HG02884 (cell line): Measurements from ENCODE around the gene RPL13A.

Source experiments
- ATAC-seq: cut with Tn5 transposase; IDR thresholded peaks from one replicate; pipeline ENCODE4 v1.9.1; 2021; ENCODE audit warnings: mild to moderate bottlenecking, moderate library complexity; ENCODE audit not compliant: unreplicated experiment

Gene RPL13A

GRCh38 chr19:49502866-49503581 is 15.6 kb downstream of the RPL13A start:
- ATAC-seq, result no peak

DNA sequence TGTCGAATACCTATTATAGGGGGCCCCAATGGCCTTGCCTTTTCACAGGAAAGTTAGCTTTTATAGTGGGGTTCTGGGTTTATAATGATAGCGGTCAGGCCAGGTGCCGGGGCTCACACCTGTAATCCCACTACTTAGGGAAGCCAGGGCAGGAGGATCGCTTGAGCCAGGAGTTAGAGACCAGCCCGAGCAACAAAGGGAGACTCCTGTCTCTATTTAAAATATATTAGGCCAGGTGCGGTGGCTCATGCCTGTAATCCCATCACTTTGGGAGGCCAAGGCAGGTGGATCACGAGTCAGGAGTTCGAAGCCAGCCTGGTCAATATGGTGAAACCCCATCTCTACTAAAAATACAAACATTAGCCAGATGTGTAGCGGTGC is 16.2 kb downstream of the RPL13A start:
- ATAC-seq, result no peak

DNA sequence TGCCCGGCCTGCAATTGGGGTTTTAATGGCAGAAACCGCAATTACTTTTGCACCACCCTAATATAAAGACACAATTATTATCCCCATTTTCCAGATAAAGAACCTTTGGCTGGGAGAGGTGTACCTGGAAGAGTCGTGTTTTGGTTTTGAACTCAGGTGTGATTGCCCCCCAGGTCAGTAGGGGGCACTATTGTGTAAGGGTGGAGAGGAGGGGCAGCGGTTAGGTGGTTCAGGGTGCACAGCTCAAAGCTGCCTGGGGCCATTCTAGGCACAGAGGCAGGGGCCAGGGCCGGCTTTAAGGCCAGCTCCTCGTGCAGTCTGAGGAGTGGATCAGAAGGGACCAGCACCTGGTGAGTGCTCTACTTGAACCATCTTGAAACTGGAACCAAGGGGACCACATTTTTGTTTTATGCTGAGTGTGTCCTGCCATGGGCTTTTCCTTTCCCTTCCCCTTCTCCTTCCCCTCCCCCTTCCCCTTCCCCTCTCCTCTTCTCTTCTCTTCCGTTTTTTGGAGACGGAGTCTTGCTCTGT is 19.2 kb downstream of the RPL13A start:
- ATAC-seq, result no peak

- ATAC-seq, result no peak
Measured at GRCh38 chr19:49507803-49508494, 20.5 kb downstream of the RPL13A start.

GRCh38 chr19:49512970-49513745 is 25.8 kb downstream of the RPL13A start:
- ATAC-seq, result no peak

- ATAC-seq, result no peak
Measured at GRCh38 chr19:49513746-49514118, 26.3 kb downstream of the RPL13A start.

GRCh38 chr19:49514151-49514550 is 26.7 kb downstream of the RPL13A start:
- ATAC-seq, result no peak

GRCh38 chr19:49515767-49516166 is 28.4 kb downstream of the RPL13A start:
- ATAC-seq, result no peak

- ATAC-seq, result no peak
Measured at GRCh38 chr19:49518033-49518432, 30.6 kb downstream of the RPL13A start.

GRCh38 chr19:49520705-49521319 is 33.4 kb downstream of the RPL13A start:
- no peak for ATAC-seq

- ATAC-seq, result no peak
Measured at GRCh38 chr19:49524812-49525455, 37.5 kb downstream of the RPL13A start.

GRCh38 chr19:49528211-49528771 is 40.9 kb downstream of the RPL13A start:
- ATAC-seq, result no peak

- no peak for ATAC-seq
Measured at GRCh38 chr19:49530708-49531107, 43.3 kb downstream of the RPL13A start.

DNA sequence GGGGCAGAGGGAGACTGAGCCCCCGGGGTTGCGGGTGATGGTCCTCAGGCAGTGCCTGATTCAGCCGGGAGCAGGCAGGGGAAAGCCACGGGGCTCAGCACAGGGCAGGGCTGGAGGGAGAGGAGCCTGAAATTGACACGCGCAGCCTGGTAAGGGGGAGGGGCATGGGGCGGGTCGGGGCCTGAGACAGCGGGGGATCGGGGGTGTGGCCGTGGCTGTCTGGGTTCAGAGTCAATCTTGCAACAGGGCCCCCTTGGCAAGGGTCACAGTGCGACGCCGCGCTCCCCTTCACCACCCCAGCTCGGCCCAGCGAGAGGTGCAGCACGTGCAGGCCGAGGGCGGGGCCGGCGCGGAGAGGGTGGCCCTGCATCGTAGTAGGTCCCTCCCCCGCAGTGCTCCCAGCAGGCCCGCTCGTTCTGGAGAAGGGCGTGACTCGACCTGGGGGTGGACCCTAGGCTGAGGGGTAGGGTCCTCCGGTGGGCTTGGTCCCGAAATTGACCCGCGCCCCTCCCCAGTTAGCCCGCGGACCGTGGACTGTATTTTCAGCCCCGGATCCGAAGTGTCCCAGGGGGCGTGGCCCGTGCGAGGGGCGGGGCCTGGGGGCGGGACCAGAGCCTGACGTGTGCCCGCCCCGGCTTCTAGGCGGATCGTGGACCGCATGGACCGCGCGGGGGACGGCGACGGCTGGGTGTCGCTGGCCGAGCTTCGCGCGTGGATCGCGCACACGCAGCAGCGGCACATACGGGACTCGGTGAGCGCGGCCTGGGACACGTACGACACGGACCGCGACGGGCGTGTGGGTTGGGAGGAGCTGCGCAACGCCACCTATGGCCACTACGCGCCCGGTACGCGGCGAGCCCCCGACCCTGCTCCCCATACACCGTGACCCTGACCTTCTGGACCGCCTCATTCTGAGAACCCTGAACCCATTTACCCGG is 46.4 kb downstream of the RPL13A start:
- peak; percentile 50 for ATAC-seq

DNA sequence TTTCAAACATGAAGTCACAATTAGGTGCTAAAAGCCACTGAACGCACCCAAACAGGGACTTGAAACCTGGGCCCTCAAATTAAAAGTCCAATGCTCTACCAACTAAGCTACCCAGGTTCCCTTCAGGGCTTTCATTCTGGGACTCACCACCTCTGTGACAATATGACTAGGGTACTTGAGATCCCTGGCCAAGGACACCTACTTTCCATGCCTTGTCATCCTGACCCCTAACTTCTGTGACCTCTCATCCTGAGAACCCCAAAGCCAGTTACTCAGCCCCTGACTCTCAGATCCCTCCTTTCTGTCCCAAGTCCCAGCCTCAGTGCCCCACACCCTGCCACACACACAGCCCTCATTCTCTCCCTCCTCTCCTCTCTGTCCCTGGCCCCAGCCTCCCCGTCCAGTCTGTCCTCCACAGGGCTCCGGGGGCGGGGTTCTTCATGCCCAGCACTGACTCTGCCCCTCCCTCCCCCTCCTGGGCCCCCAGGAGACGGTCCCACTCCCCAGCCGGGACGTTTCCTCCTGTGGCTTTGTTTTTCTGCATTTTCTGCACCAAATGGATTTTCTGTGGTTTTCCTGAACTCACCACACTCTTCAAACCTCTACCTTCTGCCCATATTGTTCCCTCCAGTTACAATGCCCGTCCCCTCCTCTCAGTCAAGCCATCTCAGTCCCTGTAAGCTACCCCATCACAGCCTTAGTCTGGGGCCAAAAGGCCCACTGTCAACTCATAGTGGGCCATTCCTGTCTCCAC is 47.4 kb downstream of the RPL13A start:
- ATAC-seq, result no peak

DNA sequence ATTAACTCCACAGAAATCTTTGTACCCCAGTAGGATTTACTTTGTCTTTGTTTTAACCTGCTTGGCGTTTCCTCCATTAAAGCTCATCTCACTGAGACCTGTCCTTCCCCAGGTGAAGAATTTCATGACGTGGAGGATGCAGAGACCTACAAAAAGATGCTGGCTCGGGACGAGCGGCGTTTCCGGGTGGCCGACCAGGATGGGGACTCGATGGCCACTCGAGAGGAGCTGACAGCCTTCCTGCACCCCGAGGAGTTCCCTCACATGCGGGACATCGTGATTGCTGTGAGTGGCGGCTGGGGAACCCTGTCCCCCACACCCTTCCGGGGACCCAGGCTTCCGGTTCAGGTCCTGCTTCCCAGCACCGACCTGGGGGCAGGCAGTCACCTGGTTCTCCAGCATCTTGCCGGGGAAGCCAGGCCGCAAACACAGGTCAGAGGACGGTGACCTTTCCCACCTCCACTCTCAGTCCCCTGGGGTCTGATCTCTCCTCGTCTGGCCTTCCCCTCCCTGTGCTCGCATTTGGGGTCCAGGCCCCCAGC is 49.6 kb downstream of the RPL13A start:
- ATAC-seq, result no peak

- ATAC-seq, result no peak
Measured at GRCh38 chr19:49538643-49539042, 51.2 kb downstream of the RPL13A start.
